ENCODE results near the gene TNFRSF9. TPM values are rescaled to one million over a fixed set of nuclear protein-coding genes. Genes with fewer than 3 reads are reported as not detected.

The TNFRSF9 gene
- 1.5 and 3.1 TPM in 2 replicates for total RNA-seq

DNA sequence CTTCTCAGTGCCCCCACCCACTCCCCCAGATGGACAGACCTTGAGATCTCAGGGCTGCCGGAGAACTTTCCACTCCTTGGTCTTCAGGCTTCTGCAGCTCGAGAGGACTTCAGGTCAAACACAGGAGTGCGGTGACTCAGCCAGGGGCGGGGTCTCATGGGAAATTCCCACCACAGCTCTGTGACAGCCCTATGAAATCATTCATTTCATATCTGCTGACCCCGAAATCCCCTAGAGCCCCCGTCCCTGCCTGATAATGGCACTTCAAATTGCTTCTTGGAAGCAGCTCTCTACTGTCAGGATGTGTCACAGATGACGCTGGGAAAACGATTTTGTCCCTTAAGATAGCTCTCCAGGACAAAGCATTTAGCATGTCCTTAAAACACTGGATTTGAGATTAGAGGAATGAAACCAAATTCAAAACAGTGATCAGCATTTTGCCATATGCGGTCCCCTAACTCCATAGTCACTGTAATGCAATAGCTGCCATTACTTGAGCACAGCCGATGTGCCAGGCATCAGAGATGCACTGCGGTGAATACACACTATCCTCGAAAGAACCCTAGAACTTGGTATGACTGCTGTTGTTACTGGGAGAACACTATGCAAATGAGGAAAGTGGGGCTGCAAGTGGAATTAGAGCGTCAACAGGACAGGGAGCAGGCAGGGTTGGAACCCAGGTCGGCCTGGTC, at the start of gene TNFRSF9:
TSS of gene TNFRSF9 (minus strand) at position 95 of the 692 bp plus-strand sequence. CDS start 845 bp downstream, outside the sequence.

DNA sequence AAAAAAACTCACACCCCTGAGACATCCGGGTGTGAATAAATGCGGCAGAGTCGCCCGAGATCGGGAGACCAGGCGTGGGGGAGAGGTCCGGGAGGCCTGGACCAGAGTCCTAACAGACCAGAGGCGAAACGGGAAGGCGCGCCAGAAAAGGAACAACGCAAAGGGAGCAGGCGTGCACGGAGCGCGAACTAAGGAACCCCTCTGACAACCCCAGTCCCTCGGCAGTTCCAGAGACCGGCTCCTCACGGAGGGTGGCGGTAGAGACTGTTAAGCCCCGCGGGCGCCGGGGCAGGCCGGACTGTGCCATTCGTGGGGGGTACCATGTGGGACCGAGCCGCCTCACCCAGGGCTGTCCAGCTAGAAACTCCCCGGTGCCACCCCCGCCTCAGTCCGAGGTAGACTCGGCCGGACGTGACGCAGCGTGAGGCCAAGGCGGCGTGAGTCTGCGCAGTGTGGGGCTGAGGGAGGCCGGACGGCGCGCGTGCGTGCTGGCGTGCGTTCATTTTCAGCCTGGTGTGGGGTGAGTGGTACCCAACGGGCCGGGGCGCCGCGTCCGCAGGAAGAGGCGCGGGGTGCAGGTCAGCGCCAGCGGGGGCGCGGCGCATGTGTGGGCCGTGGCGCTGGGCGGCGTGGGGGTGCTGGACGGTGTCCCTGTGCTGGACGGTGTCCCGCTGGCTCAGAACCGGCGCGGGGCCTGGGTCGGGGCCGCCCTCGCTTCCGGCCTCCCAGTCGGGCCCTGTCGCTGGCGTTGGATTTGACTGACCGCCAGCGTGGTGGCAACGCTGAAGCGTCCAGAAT, 20.8 kb upstream of the TNFRSF9 start, which contains the start of gene PARK7:
TSS of gene PARK7 (plus strand) at position 496 of the 798 bp plus-strand sequence. CDS start 1,075 bp downstream, outside the sequence.

Other genes with a start within 250 kb of the TNFRSF9 start
- 65.4 and 68.4 TPM in 2 replicates for gene VAMP3, start 169.5 kb downstream of the TNFRSF9 start, total RNA-seq
- gene PER3, start 156.5 kb downstream of the TNFRSF9 start, total RNA-seq = 2.4 and 4.9 TPM in 2 replicates
- not detected in 2 replicates for gene UTS2, start 87.8 kb downstream of the TNFRSF9 start, total RNA-seq
- 141 and 142 TPM in 2 replicates for gene PARK7, start 20.9 kb upstream of the TNFRSF9 start, total RNA-seq
- 99.1 and 269 TPM in 2 replicates for gene ERRFI1, start 85.5 kb upstream of the TNFRSF9 start, total RNA-seq

All from tracheal epithelial cell (primary cell).